ENCODE results near the gene GALK1.

DNA sequence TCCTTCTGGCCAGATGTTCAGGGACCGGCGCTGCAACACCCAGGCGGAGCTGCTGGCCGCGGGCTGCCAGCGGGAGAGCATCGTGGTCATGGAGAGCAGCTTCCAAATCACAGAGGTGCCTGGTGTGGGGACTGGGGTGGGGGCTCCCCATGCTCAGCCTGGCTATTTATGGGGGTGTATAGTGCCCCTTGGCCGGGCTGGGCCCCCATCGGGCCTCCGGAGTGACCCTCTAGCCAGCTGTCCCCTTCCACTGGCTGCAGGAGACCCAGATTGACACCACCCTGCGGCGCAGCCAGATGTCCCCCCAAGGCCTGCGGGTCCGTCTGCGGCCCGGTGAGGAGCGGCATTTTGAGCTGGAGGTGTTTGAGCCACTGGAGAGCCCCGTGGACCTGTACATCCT, 37.6 kb downstream of the GALK1 start:
- TF ChIP-seq, protein P1, sequence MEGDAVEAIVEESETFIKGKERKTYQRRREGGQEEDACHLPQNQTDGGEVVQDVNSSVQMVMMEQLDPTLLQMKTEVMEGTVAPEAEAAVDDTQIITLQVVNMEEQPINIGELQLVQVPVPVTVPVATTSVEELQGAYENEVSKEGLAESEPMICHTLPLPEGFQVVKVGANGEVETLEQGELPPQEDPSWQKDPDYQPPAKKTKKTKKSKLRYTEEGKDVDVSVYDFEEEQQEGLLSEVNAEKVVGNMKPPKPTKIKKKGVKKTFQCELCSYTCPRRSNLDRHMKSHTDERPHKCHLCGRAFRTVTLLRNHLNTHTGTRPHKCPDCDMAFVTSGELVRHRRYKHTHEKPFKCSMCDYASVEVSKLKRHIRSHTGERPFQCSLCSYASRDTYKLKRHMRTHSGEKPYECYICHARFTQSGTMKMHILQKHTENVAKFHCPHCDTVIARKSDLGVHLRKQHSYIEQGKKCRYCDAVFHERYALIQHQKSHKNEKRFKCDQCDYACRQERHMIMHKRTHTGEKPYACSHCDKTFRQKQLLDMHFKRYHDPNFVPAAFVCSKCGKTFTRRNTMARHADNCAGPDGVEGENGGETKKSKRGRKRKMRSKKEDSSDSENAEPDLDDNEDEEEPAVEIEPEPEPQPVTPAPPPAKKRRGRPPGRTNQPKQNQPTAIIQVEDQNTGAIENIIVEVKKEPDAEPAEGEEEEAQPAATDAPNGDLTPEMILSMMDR (conservative IDR thresholded peaks at IDR 0.05 in 1 of 2, IDR thresholded peaks at IDR 0.05 in 1 of 2; ENCODE audit: extremely low read depth in 1 of 2, insufficient read depth in 1 of 2, low read depth in 1 of 2, low read length in 2 of 2), result no peak
- TF ChIP-seq EZH2 (IDR thresholded peaks at IDR 0.05; ENCODE audit: borderline replicate concordance, low read length), result no peak
